DND-41 (cell line): ENCODE measurements around the gene STK11IP.

Experiments
- ATAC-seq: fragments of 200-7000 bp; cut with Tn5 transposase; 3 replicates; pipeline ENCODE4 v1.9.1; 2021; ENCODE audit warnings: low read depth; ENCODE audit not compliant: insufficient read depth
- DNase-seq: peaks from one replicate; pipeline ENCODE4 v3.0.0-alpha.2; 2020
- H2AFZ ChIP-seq: 2 replicates; pipeline ENCODE4 v1.6.0; 2012; ENCODE audit warnings: low read depth, low read length
- H3K27ac ChIP-seq: 2 replicates; pipeline ENCODE4 v1.5.1; 2012; ENCODE audit warnings: low read length, inconsistent platforms
- H3K27me3 ChIP-seq: fragments of 200-600 bp; sonication (generic); 2 replicates; pipeline ENCODE4 v1.6.0; 2012; ENCODE audit warnings: low read length, mild to moderate bottlenecking, inconsistent platforms; ENCODE audit not compliant: insufficient read depth, poor library complexity
- H3K36me3 ChIP-seq: 2 replicates; pipeline ENCODE4 v1.5.1; 2012; ENCODE audit warnings: low read length, inconsistent platforms; ENCODE audit not compliant: insufficient read depth
- H3K4me1 ChIP-seq: 2 replicates; pipeline ENCODE4 v1.5.1; 2012; ENCODE audit warnings: mild to moderate bottlenecking, low read length; ENCODE audit not compliant: insufficient read depth
- H3K4me2 ChIP-seq: 2 replicates; pipeline ENCODE4 v1.6.0; 2012; ENCODE audit warnings: mild to moderate bottlenecking, moderate library complexity, low read length, inconsistent platforms; ENCODE audit not compliant: insufficient read depth
- H3K4me3 ChIP-seq, 2 experiments: fragments of 200-600 bp in 1 of 2; shearing (Covaris generic) in 1 of 2; 2 replicates each; pipeline ENCODE4 v1.5.1; 2012 to 2016; ENCODE audit warnings: inconsistent platforms in 2 of 2, low read length in 2 of 2, mild to moderate bottlenecking in 2 of 2, low read depth in 1 of 2, moderate library complexity in 1 of 2
- H3K79me2 ChIP-seq: 2 replicates; pipeline ENCODE4 v1.6.0; 2012; ENCODE audit warnings: low read length, inconsistent platforms; ENCODE audit not compliant: insufficient read depth
- H3K9ac ChIP-seq: 2 replicates; pipeline ENCODE4 v1.6.0; 2012; ENCODE audit warnings: low read depth, mild to moderate bottlenecking, inconsistent platforms, low read length, moderate library complexity
- H3K9me3 ChIP-seq: 2 replicates; pipeline ENCODE4 v1.5.1; 2012; ENCODE audit warnings: low read length, moderate library complexity, mild to moderate bottlenecking, inconsistent platforms; ENCODE audit not compliant: insufficient read depth, severe bottlenecking
- H4K20me1 ChIP-seq: 2 replicates; pipeline ENCODE4 v1.6.0; 2012; ENCODE audit warnings: low read length; ENCODE audit not compliant: insufficient read depth
- EZH2 ChIP-seq: IDR thresholded peaks from 3 replicates; pipeline ENCODE4 v1.6.1; 2012; ENCODE audit warnings: borderline replicate concordance, low read depth, mild to moderate bottlenecking, moderate library complexity, low read length, inconsistent platforms; ENCODE audit not compliant: severe bottlenecking
- TF ChIP-seq, protein P1 (sequence below): IDR thresholded peaks from 2 replicates; pipeline ENCODE4 v1.5.1; 2012; ENCODE audit warnings: borderline replicate concordance, low read length, moderate library complexity, mild to moderate bottlenecking; ENCODE audit not compliant: poor library complexity, severe bottlenecking; ENCODE audit errors: extremely low read depth

The STK11IP gene

DNA sequence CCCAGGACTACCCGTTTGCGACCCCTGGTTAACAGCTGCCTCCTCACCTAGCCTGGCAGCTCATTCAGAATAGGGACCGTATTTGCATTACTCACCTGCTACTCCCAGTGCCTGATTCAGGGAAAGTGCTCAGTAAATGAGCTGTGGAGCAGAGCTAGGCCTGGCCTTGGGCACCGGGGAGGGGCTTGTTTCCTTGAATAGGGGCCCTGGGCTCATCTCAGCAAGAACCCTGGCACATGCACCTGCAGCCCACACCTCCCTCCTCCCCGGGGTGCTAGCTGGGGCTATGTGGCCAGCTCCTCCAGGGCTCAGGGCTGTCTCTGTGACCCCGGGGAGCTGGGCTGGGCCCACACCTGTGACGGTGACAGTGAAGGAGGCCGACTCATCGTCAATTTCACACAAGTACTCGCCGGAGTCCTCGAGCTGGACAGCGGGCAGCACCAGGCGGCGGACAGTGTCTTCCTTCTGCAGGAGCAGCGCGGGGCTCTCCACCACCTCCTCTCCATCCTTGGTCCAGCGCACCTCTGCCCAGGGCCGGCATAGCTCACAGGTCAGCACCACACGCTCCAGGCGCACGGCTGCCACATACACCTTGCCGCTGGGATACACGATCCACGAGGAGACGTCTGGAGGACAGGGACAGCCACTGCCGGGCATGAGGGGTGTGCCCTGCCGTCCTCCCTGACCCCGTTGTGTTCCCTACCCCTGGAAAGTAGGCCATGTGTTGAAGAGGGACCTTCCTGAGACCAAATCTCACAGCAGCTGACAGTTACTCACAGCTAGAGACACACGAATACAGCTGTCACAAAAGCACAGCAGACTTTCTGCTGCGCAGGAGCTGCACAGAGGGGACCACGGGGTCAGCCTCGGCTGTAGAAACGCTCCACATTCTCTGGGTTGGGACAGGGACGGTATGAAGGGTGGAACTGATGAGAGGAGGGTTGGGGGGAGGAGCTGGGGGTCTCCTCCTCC lies 35.3 kb upstream of the STK11IP start:
- Histone ChIP-seq H2AFZ (no peak overlapping the region), H3K9ac (no peak overlapping the region), H3K27me3 (no peaks in the 10 kb centered on the region), H4K20me1 (no peaks in the 10 kb centered on the region; the same call in 1 of the 2 replicates), H3K36me3 (no peaks in the 10 kb centered on the region), H3K4me3 (no peak overlapping the region), H3K79me2 (no peaks in the 10 kb centered on the region), H3K9me3 (no peaks in the 10 kb centered on the region), H3K4me1 (no peaks in the 10 kb centered on the region), H3K27ac (no peak overlapping the region), H3K4me2 (no peak overlapping the region)
- TF ChIP-seq EZH2: no peak
- TF ChIP-seq, protein P1, sequence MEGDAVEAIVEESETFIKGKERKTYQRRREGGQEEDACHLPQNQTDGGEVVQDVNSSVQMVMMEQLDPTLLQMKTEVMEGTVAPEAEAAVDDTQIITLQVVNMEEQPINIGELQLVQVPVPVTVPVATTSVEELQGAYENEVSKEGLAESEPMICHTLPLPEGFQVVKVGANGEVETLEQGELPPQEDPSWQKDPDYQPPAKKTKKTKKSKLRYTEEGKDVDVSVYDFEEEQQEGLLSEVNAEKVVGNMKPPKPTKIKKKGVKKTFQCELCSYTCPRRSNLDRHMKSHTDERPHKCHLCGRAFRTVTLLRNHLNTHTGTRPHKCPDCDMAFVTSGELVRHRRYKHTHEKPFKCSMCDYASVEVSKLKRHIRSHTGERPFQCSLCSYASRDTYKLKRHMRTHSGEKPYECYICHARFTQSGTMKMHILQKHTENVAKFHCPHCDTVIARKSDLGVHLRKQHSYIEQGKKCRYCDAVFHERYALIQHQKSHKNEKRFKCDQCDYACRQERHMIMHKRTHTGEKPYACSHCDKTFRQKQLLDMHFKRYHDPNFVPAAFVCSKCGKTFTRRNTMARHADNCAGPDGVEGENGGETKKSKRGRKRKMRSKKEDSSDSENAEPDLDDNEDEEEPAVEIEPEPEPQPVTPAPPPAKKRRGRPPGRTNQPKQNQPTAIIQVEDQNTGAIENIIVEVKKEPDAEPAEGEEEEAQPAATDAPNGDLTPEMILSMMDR: no peak
- DNase-seq: no peak
- ATAC-seq: 0 out of 3 replicates have a peak, but pooled peaks have one; percentile 12

DNA sequence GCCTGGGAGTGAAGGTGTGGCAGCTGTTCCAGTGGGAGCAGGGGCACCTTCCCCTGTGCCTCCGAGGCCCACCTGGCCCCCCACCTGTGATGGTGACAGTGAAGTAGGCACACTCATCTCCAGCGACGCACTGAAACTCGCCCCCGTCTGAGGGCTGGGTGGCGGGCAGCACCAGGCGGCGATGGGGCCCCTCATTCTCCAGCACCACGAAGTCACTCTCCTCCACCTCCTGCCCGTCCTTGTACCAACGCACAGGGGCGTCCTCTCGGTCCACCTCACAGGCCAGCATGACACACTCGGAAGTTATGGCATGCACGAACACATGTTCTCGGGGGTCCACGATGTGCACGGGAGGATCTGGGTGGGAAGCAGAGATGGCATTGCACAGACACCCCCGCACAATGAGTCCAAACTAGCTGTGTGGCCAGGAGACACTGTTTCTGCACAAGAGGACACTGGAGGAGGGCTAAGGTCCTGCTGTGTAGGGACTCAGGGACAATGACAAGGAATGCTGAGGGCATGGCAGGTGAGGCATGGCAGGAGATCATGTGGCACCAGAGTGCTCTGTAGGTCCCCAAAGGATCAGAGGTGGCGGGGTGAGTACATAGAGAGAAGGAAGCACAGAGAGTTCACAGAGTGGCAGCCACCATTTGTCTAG lies 34.3 kb upstream of the STK11IP start:
- Histone ChIP-seq H3K4me3 (no peak overlapping the region), H4K20me1 (no peaks in the 10 kb centered on the region; the same call in 1 of the 2 replicates), H2AFZ (no peak overlapping the region), H3K9me3 (no peaks in the 10 kb centered on the region), H3K4me1 (no peaks in the 10 kb centered on the region), H3K36me3 (no peaks in the 10 kb centered on the region), H3K27ac (no peak overlapping the region), H3K79me2 (no peaks in the 10 kb centered on the region), H3K9ac (no peak overlapping the region), H3K27me3 (no peaks in the 10 kb centered on the region), H3K4me2 (no peak overlapping the region)
- TF ChIP-seq, protein P1: no peak
- TF ChIP-seq EZH2: no peak
- DNase-seq (no peak), ATAC-seq (no peak)

DNA sequence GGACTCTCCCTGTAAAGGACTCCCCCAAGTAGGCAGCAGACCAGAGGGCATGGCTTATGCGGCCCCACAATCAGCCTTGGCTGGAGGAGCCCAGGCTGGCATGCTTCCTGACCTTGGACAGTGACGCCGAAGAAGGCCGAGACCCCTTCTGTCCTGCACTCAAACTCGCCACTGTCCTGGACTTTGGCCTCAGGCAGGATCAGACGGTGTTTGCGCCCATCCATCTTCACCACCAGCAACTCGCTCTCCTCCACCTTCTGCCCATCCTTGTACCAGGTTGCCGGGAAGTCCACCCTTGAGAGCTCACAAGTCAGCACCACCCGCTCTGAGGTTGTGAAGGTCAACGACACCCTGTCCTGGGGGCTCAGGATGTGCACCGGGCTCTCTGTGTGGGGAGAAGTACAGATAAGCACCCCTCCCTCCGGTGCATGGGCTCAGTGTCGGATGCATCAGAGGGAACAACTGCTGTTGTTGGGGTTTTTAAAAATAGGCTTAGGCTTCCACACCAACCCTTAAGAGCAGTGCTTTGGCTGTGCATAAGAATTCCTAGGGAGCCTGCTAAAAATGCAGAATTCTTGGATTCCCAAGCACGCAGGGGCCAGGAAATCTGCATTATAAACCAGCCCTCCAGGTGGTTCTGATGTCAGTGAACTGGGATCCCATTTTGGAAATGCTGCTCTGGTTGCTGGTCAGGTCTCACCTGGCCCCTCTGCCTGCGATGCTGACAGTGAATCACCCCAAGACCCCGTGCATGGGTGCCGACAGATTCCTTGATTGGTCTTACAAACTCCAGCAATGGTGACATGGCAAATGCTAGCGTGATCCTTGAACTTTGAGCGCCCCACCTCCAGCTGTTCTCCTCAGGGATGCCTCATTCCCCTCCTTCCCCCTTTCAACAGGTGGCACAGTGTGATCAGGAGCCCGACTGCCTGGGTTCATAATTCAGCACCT lies 32.3 kb upstream of the STK11IP start:
- Histone ChIP-seq H3K79me2 (no peaks in the 10 kb centered on the region), H3K4me2 (no peak overlapping the region), H4K20me1 (no peaks in the 10 kb centered on the region), H3K36me3 (no peaks in the 10 kb centered on the region; the same call in 1 of the 2 replicates), H3K27ac (no peak overlapping the region), H2AFZ (no peak overlapping the region), H3K4me3 (no peak overlapping the region), H3K27me3 (no peaks in the 10 kb centered on the region), H3K4me1 (0 out of 2 replicates have a peak, but pooled peaks cover under 1% of the 10 kb centered on the region), H3K9ac (no peak overlapping the region), H3K9me3 (no peaks in the 10 kb centered on the region)
- TF ChIP-seq, protein P1: no peak
- no peak for TF ChIP-seq EZH2
- DNase-seq: no peak
- no peak for ATAC-seq
